Heart right ventricle (tissue), 16 donors: ENCODE data around the gene PCDHA5. TPM values are rescaled to one million over a fixed set of nuclear protein-coding genes. Genes with fewer than 3 reads are reported as not detected.
"Not testable (repeated sequence)": the region's sequence is repeated elsewhere in the genome, so short reads cannot be mapped to it uniquely, and the experiment has no call there.

ENCODE experiments used
- ATAC-seq, 8 donors: fragments of 200-7000 bp; cut with Tn5 transposase; one replicate each; pipeline ENCODE4 v1.9.1; 2020; ENCODE audit warnings: mild to moderate bottlenecking in 8 of 8, moderate library complexity in 8 of 8, moderate number of reproducible peaks in 1 of 8
- DNase-seq, 2 donors: peaks; one replicate each; pipeline ENCODE4 v3.0.0-alpha.2; 2020
- H3K27ac ChIP-seq, 10 donors: fragments of 200-600 bp; sonication (generic) in 2 of 10; one replicate each; pipeline versions ENCODE4 v1.5.0 to v1.8.0; 2020 to 2022; ENCODE audit warnings: mild to moderate bottlenecking in 3 of 10
- H3K27me3 ChIP-seq, 7 donors: fragments of 200-600 bp; one replicate each; pipeline ENCODE4 v1.8.0; 2021 to 2022; ENCODE audit warnings: mild to moderate bottlenecking in 2 of 7
- H3K36me3 ChIP-seq, 9 donors: fragments of 200-600 bp; sonication (generic) in 1 of 9; one replicate each; pipeline versions ENCODE4 v1.5.0 to v1.8.0; 2020 to 2022; ENCODE audit warnings: mild to moderate bottlenecking in 2 of 9
- H3K4me1 ChIP-seq, 9 donors: fragments of 200-600 bp; sonication (generic) in 1 of 9; one replicate each; pipeline versions ENCODE4 v1.5.0 to v1.8.0; 2020 to 2022; ENCODE audit warnings: mild to moderate bottlenecking in 4 of 9
- H3K4me3 ChIP-seq, 10 donors: fragments of 200-600 bp; sonication (generic) in 2 of 10; one replicate each; pipeline versions ENCODE4 v1.5.0 to v1.8.0; 2020 to 2022; ENCODE audit warnings: mild to moderate bottlenecking in 7 of 10, moderate library complexity in 2 of 10
- H3K9me3 ChIP-seq, 11 donors: fragments of 200-600 bp in 10 of 11; sonication (generic) in 2 of 11; one replicate each; pipeline versions ENCODE4 v1.5.0 to v1.8.0; 2013 to 2022; ENCODE audit warnings: mild to moderate bottlenecking in 2 of 11, control low read depth in 1 of 11, moderate library complexity in 1 of 11
- WGBS, 2 donors: extraction: QIAGEN DNeasy Blood & Tissue Kit; methylation state at CpG; one replicate each; pipeline ENCODE4 v1.1.7; 2013; ENCODE audit warnings: inconsistent platforms in 1 of 2; 5-methylcytosine and 5-hydroxymethylcytosine counted together
- intact Hi-C, 10 donors: fragments of 100-400 bp; cut with DNase I; formaldehyde crosslinking; loops; one replicate each; pipeline versions ENCODE4 v1.11.1 to v1.14.2; 2022
- polyA plus RNA-seq, 2 donors: library from polyadenylated mRNA; stranded (reverse); fragments of 200-250 nt; gene quantifications; one replicate each; pipeline ENCODE4 v1.2.3, GENCODE V29; 2013
- total RNA-seq, 10 donors: library from RNA; stranded (reverse); fragmentation: NEBNext Ultra II Directional in 3 of 10; extraction: Animal tissue kit (Norgen Biotek cat#: 25700) in 3 of 10; gene quantifications; one replicate each; pipeline versions ENCODE4 v1.2.1 to v1.2.4, GENCODE V29; 2021 to 2023
- TF ChIP-seq, protein P1 (sequence below), 9 donors: fragments of 200-600 bp; sonication (generic) in 2 of 9; IDR thresholded peaks; one replicate each; pipeline versions ENCODE4 v1.5.0 to v1.8.0; 2021 to 2022; ENCODE audit warnings: antibody characterized with exemption in 9 of 9, mild to moderate bottlenecking in 5 of 9, moderate library complexity in 1 of 9
- donor health status: Arrhythmogenic right ventricular cardiomyopathy.
- donor health status: ischemic (EF 13 %, LVEDD 7.1; RV severe dilation, severe dysfunction).
- donor health status: healthy with polysubstance abuse.
- donor health status: DM: no; HTN: yes; CAD: no.
- donor health status: DM: no; HTN: no; CAD: no.
- donor health status: ischemic (EF 25% LVEDD 6.9; RV normal size, moderate dysfunction).
- donor health status: ischemic (EF 25% LVEDD 5.7; RV mildly dilated, moderate dysfunction).
- donor health status: healthy.
- donor health status: DM: yes; HTN: yes; CAD: no.
- donor health status: Ischemic cardiomyopathy.
- donor health status: ischemic (EF 35%, LVEDD 5.7; RV mildly dilated, moderate dysfunction).
- donor health status: nonischemic (EF 11% LVEDD 7.7; RV severe dilation, severe dysfunction).
- donor health status: DM: yes; HTN: yes; CAD: no.
- donor health status: PGD.
- donor health status: ischemic (EF 29% LVEDD 5.4; RV normal size, mild dysfunction).
- donor health status: nonischemic (EF 23%, LVEDD 6.1; RV moderate dilation, normal function).

PCDHA5 gene
- total and polyA plus RNA-seq, 12 donors, result 0.07 to 0.11 (median 0.08) TPM; not detected in 8

DNA sequence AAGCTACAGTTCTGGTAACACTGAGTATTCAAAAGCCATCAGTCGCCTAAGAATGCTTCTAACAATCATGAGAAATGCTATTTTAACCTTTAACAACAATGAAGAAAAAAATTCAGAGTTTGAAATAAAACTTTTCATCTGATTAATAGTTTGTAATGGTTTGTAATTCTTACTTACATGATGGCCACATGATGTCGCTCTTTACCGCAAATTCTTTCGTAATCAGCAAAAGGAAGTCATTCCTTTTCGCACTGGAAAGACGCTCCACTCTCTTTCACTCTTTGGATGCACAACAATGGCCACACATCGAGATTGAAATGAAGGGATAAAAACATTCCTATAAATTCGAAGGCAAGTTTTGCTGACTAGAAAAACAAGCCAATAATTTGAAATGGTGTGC is 12.6 kb downstream of the PCDHA5 start, which contains the start of gene PCDHA7:
TSS of gene PCDHA7 (plus strand) at position 277 of the 400 bp plus-strand sequence. CDS start at position 392, 115 bp downstream.
- ATAC-seq, result no peak

DNA sequence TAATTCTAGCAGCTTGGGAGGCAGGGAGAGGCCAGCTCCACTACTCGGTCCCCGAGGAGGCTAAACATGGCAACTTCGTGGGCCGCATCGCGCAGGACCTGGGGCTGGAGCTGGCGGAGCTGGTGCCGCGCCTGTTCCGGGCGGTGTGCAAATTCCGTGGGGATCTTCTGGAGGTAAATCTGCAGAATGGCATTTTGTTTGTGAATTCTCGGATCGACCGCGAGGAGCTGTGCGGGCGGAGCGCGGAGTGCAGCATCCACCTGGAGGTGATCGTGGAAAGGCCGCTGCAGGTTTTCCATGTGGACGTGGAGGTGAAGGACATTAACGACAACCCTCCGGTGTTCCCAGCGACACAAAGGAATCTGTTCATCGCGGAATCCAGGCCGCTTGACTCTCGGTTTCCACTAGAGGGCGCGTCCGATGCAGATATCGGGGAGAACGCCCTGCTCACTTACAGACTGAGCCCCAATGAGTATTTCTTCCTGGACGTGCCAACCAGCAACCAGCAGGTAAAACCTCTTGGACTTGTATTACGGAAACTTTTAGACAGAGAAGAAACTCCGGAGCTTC is 13.1 kb downstream of the PCDHA5 start:
- WGBS, 2 donors, result 16 to 19% methylated on average over 23 to 26 of the region's 38 CpGs
- peaks cover 0 to 59% (median 15%) of the 10 kb centered on the region in 11 donors for H3K9me3 ChIP-seq
- not testable (repeated sequence) for H3K36me3 ChIP-seq, DNase-seq, H3K27ac ChIP-seq, ATAC-seq, H3K4me1 ChIP-seq
- peaks cover 0 to 93% (median 55%) of the 10 kb centered on the region in 7 donors for H3K27me3 ChIP-seq
- peak overlapping the region in 2 of 10 donors; percentile 32 to 38 for H3K4me3 ChIP-seq
- intact Hi-C loops, result loop anchor here in 2 of 10 donors (5.0 to 10.0 kb wide), 2 partner anchors 208 to 210 kb away; no protein-coding TSS in a partner anchor

More for the DNA sequence above, 12.6 kb downstream of the PCDHA5 start, which contains the start of gene PCDHA7:
- DNase-seq, result no peak
- no peak within 1 kb of the TSS for H3K27ac ChIP-seq
- H3K27me3 ChIP-seq, result peaks cover 0 to 93% (median 54%) of the 10 kb centered on the region in 7 donors
- TF ChIP-seq, protein P1, sequence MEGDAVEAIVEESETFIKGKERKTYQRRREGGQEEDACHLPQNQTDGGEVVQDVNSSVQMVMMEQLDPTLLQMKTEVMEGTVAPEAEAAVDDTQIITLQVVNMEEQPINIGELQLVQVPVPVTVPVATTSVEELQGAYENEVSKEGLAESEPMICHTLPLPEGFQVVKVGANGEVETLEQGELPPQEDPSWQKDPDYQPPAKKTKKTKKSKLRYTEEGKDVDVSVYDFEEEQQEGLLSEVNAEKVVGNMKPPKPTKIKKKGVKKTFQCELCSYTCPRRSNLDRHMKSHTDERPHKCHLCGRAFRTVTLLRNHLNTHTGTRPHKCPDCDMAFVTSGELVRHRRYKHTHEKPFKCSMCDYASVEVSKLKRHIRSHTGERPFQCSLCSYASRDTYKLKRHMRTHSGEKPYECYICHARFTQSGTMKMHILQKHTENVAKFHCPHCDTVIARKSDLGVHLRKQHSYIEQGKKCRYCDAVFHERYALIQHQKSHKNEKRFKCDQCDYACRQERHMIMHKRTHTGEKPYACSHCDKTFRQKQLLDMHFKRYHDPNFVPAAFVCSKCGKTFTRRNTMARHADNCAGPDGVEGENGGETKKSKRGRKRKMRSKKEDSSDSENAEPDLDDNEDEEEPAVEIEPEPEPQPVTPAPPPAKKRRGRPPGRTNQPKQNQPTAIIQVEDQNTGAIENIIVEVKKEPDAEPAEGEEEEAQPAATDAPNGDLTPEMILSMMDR (IDR thresholded peaks at IDR 0.05), result peak in 3 of 9 donors; percentile 18 to 37 (median 24)
- WGBS, 2 donors, result 6 to 12% methylated on average over 8 of the region's 8 CpGs
- H3K36me3 ChIP-seq, result no peaks in the 10 kb centered on the region
- H3K9me3 ChIP-seq, result peaks cover 0 to 62% (median 20%) of the 10 kb centered on the region in 11 donors
- no peaks in the 10 kb centered on the region for H3K4me1 ChIP-seq
- intact Hi-C loops, result loop anchor here in 2 of 10 donors (5.0 to 10.0 kb wide), 2 partner anchors 208 to 211 kb away; no protein-coding TSS in a partner anchor
- peak within 1 kb of the TSS in 2 of 10 donors; percentile 32 to 38 for H3K4me3 ChIP-seq

DNA sequence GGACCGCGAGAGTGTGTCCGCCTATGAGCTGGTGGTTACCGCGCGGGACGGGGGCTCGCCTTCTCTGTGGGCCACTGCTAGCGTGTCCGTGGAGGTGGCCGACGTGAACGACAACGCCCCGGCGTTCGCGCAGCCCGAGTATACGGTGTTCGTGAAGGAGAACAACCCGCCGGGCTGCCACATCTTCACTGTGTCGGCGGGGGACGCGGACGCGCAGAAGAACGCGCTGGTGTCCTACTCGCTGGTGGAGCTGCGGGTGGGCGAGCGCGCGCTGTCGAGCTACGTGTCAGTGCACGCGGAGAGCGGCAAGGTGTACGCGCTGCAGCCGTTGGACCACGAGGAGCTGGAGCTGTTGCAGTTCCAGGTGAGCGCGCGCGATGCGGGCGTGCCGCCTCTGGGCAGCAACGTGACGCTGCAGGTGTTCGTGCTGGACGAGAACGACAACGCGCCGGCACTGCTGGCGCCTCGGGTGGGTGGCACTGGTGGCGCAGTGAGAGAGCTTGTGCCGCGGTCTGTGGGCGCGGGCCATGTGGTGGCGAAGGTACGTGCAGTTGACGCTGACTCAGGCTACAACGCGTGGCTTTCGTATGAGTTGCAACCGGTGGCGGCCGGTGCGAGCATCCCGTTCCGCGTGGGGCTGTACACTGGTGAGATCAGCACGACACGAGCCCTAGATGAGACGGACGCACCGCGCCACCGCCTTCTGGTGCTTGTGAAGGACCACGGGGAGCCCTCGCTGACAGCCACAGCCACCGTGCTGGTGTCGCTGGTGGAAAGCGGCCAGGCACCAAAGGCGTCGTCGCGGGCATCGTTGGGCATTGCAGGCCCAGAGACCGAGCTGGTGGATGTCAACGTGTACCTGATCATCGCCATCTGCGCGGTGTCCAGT is 14.5 kb downstream of the PCDHA5 start:
- TF ChIP-seq, protein P1 (IDR thresholded peaks at IDR 0.05), result no peak
- peaks cover 0 to 58% (median 7%) of the 10 kb centered on the region in 11 donors for H3K9me3 ChIP-seq
- peaks cover 0 to 93% (median 60%) of the 10 kb centered on the region in 7 donors for H3K27me3 ChIP-seq
- intact Hi-C loops, result loop anchor here in 1 of 10 donors (10.0 kb wide), 1 partner anchor 209 kb away; no protein-coding TSS in a partner anchor
- H3K36me3 ChIP-seq, result no peaks in the 10 kb centered on the region
- no peaks in the 10 kb centered on the region for H3K4me1 ChIP-seq
- ATAC-seq (no peak), DNase-seq (no peak)
- WGBS, 2 donors, result 30 to 39% methylated on average over 103 of the region's 103 CpGs
- no peak overlapping the region for H3K27ac ChIP-seq
- H3K4me3 ChIP-seq, result no peak overlapping the region

DNA sequence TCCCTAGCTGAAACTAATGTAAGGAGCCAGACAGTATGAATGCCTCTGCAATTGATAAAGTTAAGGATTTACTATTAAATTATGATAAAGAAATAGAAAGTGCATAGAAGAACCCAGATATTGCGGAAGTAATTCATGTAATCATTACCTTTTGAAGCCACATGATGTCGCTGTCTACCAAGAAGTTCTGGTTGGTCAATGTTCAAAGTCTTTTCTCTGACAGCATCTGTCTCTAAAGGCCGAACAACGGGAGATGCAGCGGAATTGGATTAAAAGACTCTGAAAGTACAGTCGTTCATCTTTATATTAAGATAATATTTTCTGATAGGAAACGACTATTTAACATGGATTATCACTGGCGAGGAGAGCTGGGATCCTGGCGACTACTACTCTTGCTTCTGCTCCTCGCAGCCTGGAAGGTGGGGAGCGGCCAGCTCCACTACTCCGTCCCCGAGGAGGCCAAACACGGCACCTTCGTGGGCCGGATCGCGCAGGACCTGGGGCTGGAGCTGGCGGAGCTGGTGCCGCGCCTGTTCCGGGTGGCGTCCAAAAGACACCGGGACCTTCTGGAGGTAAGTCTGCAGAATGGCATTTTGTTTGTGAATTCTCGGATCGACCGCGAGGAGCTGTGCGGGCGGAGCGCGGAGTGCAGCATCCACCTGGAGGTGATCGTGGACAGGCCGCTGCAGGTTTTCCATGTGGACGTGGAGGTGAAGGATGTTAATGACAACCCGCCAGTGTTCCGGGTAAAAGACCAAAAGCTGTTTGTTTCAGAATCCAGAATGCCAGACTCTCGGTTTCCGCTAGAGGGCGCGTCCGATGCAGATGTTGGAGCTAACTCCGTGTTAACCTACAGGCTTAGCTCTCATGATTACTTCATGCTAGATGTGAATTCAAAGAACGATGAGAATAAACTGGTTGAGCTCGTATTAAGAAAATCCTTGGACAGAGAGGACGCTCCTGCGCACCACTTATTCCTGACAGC is 19.9 kb downstream of the PCDHA5 start, which contains the start of gene PCDHA8:
TSS of gene PCDHA8 (plus strand) at position 210 of the 985 bp plus-strand sequence. CDS start at position 345, 135 bp downstream.
- Histone ChIP-seq H3K27ac (no peak within 1 kb of the TSS), H3K9me3 (peaks cover 0 to 57% (median 8%) of the 10 kb centered on the region in 11 donors), H3K4me1 (no peaks in the 10 kb centered on the region), H3K27me3 (peaks cover 0 to 92% (median 36%) of the 10 kb centered on the region in 7 donors), H3K4me3 (no peak within 1 kb of the TSS), H3K36me3 (no peaks in the 10 kb centered on the region)
- no peak for DNase-seq
- TF ChIP-seq, protein P1 (IDR thresholded peaks at IDR 0.05), result peak in 3 of 9 donors; percentile 3 to 20 (median 14)
- no peak for ATAC-seq
- intact Hi-C loops, result no loop called here
- WGBS, 2 donors, result 16 to 21% methylated on average over 42 to 47 of the region's 47 CpGs
